NCI-H460 (cell line): Measurements from ENCODE around the gene TP73. TPM values are rescaled to one million over a fixed set of nuclear protein-coding genes. Genes with fewer than 3 reads are reported as not detected.
A peak's percentile ranks its signal among the peaks of the same experiment; 100 is the strongest.

Experiments used
- DNase-seq: peaks from one replicate; pipeline ENCODE4 v3.0.0-alpha.2; 2016; ENCODE audit warnings: low read depth; ENCODE audit errors: extremely low read depth
- total RNA-seq: library from RNA; depleted of rRNA; stranded (reverse); fragments of >200 nt; shearing (Covaris generic); gene quantifications from 2 replicates; pipeline ENCODE4 v1.2.3, GENCODE V29; 2014

The TP73 gene
- total RNA-seq, 1 experiment from 2014 or later, result 0.07 TPM

DNA sequence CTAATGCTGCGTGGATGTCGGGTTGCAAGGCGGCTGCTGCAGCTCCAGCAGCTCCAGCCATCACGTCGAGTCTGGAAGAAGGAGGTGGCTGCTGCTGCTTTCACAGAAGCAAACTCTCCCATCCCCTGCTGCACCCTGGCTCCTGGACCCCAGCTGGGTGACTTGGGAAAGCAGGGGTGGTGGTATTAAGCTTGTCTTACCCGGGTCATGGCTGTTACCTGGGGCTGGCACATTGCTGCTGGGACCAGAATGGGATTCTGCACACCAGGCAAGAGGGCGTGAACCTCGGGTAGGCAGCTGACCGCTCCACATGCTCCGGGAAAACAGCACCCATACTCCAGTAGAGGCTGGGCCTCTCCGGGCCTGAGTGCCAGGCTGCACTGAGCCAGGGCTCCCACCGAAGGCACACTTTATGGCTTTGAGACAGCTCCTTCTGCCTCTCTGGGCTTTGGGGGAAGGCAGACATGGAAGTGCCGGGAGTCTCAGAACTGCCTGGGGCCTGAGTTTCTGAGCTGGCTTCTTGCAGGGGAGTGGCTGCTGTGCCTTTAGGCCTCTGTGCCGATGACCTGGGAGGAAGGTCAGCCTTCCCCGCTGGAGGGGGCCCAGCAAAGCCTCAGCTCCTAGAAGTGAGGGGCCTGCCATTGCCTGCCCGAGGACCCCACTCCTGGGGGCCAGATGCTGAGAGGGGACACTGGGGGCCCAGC lies 121.4 kb downstream of the TP73 start:
- no peak for DNase-seq

GRCh38 chr1:3774276-3774945 lies 122.1 kb downstream of the TP73 start:
- DNase-seq, result no peak

DNA sequence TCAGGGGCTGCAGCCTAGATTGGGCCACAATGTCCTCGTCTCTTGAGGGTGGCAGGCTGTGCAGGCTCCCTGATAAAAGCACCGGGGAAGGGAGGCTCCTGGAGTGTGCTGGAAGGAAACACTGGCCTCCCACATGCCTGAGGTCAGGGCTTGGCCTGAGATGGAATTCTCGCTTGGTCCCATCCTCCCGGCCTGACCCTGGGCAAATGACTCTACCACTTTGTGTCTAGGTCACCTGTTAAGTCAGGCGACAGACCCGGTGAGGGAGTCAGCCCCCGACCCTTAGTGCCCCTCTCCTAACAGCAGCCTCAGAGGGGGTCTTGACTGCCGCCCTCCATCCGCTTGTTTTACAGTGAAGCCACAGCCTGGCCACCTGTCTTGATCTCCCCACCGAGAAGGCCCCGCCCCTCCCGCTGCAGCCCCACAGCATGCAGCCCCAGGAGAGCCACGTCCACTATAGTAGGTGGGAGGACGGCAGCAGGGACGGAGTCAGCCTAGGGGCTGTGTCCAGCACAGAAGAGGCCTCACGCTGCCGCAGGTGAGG lies 122.7 kb downstream of the TP73 start:
- no peak for DNase-seq

DNA sequence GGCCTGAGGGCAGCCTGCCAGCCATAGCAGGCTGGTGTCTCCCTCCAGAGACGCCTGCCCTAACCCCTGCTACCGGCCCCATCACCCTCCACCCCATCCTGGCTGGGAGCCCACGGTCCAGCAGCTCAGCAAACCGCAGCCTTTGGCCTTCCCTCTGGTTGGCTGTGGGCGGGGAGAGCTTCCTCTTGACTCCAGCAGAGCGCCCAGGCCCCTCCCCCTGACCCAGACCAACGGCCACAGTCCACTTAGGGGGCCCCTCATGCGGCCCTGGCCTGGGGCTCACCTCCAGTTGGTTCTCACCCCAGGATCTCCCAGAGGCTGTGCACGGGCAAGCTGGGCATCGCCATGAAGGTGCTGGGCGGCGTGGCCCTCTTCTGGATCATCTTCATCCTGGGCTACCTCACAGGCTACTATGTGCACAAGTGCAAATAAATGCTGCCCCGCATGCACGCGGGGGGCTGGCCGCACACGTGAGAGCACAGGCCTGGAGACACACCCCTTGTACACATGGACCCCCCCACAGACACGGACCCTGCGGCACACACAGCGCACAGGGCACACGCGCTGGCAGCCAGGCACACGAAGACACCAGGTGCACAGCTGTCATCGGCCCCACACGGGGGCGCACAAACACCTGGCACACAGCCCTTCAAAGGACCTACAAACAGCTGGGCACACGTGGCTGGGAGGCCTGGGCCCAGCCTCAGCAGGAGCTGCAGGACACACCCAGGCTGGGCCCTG lies 123.3 kb downstream of the TP73 start:
- peak; percentile 19 for DNase-seq

GRCh38 chr1:3776231-3776961 lies 124.1 kb downstream of the TP73 start:
- no peak for DNase-seq

DNA sequence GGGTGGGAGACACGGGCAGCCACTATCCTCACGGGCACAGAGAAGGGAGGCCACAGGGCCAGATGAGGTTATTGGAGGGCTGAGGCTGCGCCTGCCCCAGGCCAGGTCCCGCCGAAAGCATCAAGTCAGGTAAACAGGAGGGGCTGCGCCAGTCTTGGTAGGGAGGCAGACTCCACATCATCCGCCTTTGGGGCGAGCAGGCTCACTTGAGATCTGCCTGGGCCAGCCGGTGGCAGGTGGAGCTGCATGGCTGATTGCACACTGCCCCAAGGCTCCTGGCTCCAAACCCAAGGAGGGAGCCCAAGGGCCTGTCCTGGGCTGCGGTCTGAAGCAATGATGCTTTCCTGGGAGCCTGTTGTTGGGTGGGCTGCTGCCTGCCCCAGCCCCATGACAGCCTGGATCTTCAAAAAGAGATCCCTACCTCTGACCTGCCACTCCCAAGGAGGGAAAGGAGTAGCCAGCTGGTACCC lies 124.8 kb downstream of the TP73 start:
- DNase-seq, result no peak

GRCh38 chr1:3777647-3778589 lies 125.6 kb downstream of the TP73 start:
- DNase-seq, result no peak

DNA sequence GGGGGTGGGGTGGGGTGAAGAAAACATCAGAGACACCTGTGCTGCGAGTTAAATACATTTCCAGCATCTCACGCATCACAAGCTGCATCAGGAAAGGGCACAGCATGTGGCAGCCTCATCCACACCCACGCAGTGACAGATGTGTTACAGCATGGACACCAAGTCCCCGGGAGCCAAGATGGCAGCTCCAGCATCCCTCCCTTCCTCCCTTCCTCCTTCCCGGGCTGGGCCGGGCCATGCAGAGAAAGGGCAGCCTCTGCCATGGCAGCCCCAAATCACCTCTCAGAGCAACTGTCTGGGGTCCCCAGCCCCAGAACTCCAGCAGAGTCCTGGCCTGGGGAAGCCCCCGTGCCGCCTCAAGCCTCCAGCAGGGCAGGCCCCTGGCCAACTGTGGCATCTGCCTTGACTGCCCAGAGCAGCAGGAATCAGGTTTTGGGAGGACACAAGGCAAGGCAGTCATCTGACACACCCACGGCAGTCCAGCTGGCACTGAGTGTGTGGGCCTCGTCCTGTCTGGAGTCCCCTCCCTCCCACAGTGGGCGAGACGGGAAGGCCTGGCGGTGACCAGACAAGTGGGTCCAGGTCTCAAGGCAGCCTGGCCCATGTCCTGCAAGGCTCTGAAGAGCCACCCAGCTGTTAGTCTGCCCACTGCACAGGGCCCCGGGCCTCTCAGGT lies 126.4 kb downstream of the TP73 start:
- no peak for DNase-seq

DNA sequence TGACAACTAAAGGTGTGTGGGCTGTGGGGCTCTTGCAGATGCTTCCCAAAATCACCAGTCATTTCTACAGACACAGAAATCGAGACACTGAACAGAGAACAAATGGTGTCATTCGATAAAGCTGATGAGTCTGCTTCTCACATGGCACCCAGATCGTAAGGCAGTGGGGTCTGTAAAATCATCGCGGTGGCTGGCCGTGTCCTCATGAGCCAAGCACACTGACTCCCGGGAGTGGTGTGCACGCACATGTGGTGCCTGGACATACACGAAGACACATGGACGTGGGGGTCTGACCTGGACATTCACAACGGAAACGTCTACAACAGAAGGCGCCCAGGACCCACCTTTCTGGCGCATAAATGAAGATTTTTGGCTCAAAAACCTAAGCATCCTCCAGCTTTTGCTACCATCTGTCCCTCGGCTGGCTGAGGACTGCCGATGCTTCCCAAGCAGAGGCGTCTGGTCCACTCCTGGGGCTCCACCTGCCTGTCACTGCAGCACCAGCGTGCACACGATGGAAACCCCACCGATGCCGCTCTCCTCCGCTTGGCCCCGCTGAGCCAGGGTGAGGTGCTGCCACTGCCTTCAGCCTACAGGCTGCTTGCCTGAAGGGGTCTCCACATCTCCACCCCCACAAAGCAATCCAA lies 127.1 kb downstream of the TP73 start:
- no peak for DNase-seq

GRCh38 chr1:3779912-3780416 lies 127.6 kb downstream of the TP73 start:
- no peak for DNase-seq

DNA sequence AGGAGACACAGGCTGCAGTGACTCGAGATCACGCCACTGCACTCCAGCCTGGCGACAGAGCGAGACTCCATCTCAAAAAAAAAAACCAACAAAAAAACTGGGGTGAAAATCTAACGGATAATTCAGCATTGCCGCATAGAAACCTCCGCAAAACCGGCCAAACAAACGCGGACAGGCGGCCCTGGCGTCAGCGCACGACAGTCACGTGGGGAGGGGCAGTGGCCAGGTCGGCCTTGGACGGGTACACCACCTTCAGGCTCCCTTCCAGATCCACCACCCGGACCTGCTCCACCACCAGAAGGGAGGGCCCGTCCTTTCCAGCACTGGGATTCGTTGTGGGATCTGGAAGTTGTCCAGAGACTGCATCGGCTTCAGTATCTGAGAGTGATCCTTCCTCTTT lies 128.6 kb downstream of the TP73 start:
- no peak for DNase-seq

- no peak for DNase-seq
Measured at GRCh38 chr1:3783651-3784474, 131.5 kb downstream of the TP73 start.

DNA sequence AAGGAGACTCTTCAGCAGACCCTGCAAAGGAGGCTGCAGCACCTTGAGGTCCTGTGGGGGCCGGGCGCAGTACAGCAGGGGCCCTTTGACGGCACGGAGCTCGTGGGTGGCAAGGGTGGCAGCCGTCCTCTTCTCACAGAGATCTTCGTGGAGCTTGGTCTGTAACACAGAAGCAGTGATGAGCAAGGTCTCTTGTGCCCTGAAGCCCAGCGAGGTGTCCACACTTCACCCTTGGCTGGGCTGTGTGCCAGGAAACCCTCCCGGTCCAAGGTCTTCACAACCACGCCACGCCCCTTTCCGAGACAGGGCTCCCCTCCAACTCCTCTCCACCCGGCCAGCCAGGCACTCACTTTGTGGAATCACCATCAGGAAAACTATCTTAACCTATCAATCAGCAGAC lies 132.7 kb downstream of the TP73 start:
- DNase-seq, result no peak

DNA sequence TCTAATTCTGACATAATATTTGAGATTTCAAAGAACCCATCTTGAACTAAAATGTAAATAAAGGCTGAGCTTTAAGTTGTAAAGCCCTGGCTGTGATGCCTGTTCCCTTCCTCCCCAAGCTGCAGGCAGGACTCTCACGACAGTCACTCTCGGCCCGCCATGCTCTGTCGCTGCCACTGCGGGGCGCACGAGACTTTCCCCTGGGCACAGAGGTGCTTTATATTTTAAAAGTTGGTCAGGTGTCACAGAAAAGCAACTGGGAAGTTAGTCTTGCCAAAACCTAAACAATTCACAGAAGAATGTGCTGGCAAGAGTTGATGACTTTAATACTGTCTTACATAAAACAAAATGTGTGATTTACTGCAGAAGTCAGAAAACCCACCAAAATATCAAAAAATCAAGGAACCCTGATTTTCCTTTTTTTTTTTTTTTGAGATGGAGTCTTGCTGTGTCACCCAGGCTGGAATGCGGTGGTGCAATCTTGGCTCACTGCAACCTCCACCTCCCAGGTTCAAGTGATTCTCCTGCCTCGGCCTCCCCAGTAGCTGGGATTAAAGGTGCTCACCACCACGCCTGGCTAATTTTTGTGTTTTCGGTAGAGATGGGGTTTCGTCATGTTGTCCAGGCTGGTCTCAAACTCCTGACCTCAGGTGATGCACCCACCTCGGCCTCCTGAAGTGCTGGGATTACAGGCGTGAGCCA lies 133.3 kb downstream of the TP73 start:
- no peak for DNase-seq
